T-helper 1 cell treated with Interleukin-12 subunit alpha and Interleukin-12 subunit beta and Interleukin-4 antibody, amounts not matched to agents 30 ng/mL and 1 ng/mL, for 36 hours (primary cell): Measurements from ENCODE around the gene MAPK1IP1L. TPM values are rescaled to one million over a fixed set of nuclear protein-coding genes. Genes with fewer than 3 reads are reported as not detected.
"Not testable (repeated sequence)": the region's sequence is repeated elsewhere in the genome, so short reads cannot be mapped to it uniquely, and the experiment has no call there.

ENCODE experiments used
- intact Hi-C: fragments of 100-400 bp; cut with micrococcal nuclease; formaldehyde crosslinking; loops from one replicate; pipeline ENCODE4 v1.15.1; 2024
- total RNA-seq: library from RNA; stranded (reverse); gene quantifications from 2 replicates; pipeline ENCODE4 v1.2.3, GENCODE V29; 2022

The MAPK1IP1L gene
- total RNA-seq, 1 donor from 2014 or later, result 119 TPM

- intact Hi-C loops, result loop anchor here (2.0 to 10.0 kb wide), 5 partner anchors 50 to 532 kb away; partner anchors contain the start of genes ATG14, KTN1 and SAMD4A
These were observed 1.6 kb downstream of the MAPK1IP1L start for GRCh38 chr14:55053018-55053417.

- intact Hi-C loops, result loop anchor here (2.0 to 10.0 kb wide), 5 partner anchors 49 to 531 kb away; partner anchors contain the start of genes ATG14, KTN1 and SAMD4A
These were observed 2.1 kb downstream of the MAPK1IP1L start for GRCh38 chr14:55053500-55053899.

GRCh38 chr14:55054098-55054497, 2.7 kb downstream of the MAPK1IP1L start:
- intact Hi-C loops, result loop anchor here (5.0 to 10.0 kb wide), 4 partner anchors 301 to 531 kb away; partner anchors contain the start of genes ATG14, KTN1 and SAMD4A

- intact Hi-C loops, result loop anchor here (10.0 kb wide), 3 partner anchors 297 to 527 kb away; partner anchors contain the start of genes KTN1 and SAMD4A
These were observed 6.5 kb downstream of the MAPK1IP1L start for GRCh38 chr14:55057919-55058318.

- intact Hi-C loops, result loop anchor here (10.0 kb wide), 3 partner anchors 295 to 525 kb away; partner anchors contain the start of genes KTN1 and SAMD4A
These were observed 7.9 kb downstream of the MAPK1IP1L start for GRCh38 chr14:55059333-55059732.

- intact Hi-C loops, result no loop called here
These were observed 11.3 kb downstream of the MAPK1IP1L start for GRCh38 chr14:55062517-55063351.

GRCh38 chr14:55064896-55065295, 13.4 kb downstream of the MAPK1IP1L start:
- intact Hi-C loops, result not testable (repeated sequence)

GRCh38 chr14:55065411-55065810, 14.0 kb downstream of the MAPK1IP1L start:
- intact Hi-C loops, result no loop called here

GRCh38 chr14:55066223-55066622, 14.8 kb downstream of the MAPK1IP1L start:
- intact Hi-C loops, result no loop called here

GRCh38 chr14:55070981-55071411, 19.5 kb downstream of the MAPK1IP1L start:
- intact Hi-C loops, result no loop called here

- intact Hi-C loops, result no loop called here
These were observed 20.6 kb downstream of the MAPK1IP1L start for GRCh38 chr14:55071870-55072640.

GRCh38 chr14:55073856-55074255, 22.4 kb downstream of the MAPK1IP1L start:
- intact Hi-C loops, result no loop called here

- intact Hi-C loops, result no loop called here
These were observed 23.2 kb downstream of the MAPK1IP1L start for GRCh38 chr14:55074662-55075061.

GRCh38 chr14:55075628-55076175, 24.3 kb downstream of the MAPK1IP1L start:
- intact Hi-C loops, result no loop called here

- intact Hi-C loops, result no loop called here
These were observed 26.0 kb downstream of the MAPK1IP1L start for GRCh38 chr14:55077170-55078151.

- intact Hi-C loops, result not testable (repeated sequence)
These were observed 28.5 kb downstream of the MAPK1IP1L start for GRCh38 chr14:55079961-55080360.

GRCh38 chr14:55084401-55085059, 33.1 kb downstream of the MAPK1IP1L start:
- intact Hi-C loops, result no loop called here

GRCh38 chr14:55085060-55085660, 33.7 kb downstream of the MAPK1IP1L start:
- intact Hi-C loops, result no loop called here

GRCh38 chr14:55086938-55087337, 35.5 kb downstream of the MAPK1IP1L start:
- intact Hi-C loops, result no loop called here
